AG04449 (cell line): ENCODE results near the gene COQ2.
"Not testable (repeated sequence)": the region's sequence is repeated elsewhere in the genome, so short reads cannot be mapped to it uniquely, and the experiment has no call there.

ENCODE experiments used
- CTCF ChIA-PET: fragments of 350-600 bp; formaldehyde crosslinking; extraction: SDS; loops from one replicate; lab custom pipeline; 2021; ENCODE audit warnings: antibody characterized with exemption; lab: Yijun Ruan, JAX
- POLR2A ChIA-PET: fragments of 400-600, 350-600 bp; formaldehyde crosslinking; extraction: SDS; loops from one replicate; lab custom pipeline; 2020; ENCODE audit warnings: antibody characterized with exemption, inconsistent platforms; lab: Yijun Ruan, JAX
- DNase-seq: peaks from one replicate; pipeline ENCODE4 v3.0.0-alpha.2; 2010; ENCODE audit warnings: low read depth, low spot score
- H3K4me3 ChIP-seq: 2 replicates; pipeline ENCODE4 v1.5.1; 2011; ENCODE audit warnings: low read depth, mild to moderate bottlenecking, control low read depth, low read length
- CTCF ChIP-seq: IDR thresholded peaks from one replicate; pipeline ENCODE4 v1.5.1; 2011; ENCODE audit warnings: mild to moderate bottlenecking, moderate library complexity, low read length, control low read depth, inconsistent platforms; ENCODE audit not compliant: insufficient read depth; ENCODE audit errors: missing control alignments

Gene COQ2

GRCh38 chr4:83285055-83285407 lies 433 bp upstream of the COQ2 start:
- POLR2A ChIA-PET, result interaction anchor here (1.2 to 1.5 kb wide), 3 partner anchors 170 to 250 kb away, joined by 7 to 12 read pairs (median 8); partner anchors contain the start of genes COPS4, HELQ and MRPS18C
- peak overlapping the region; percentile 66 for H3K4me3 ChIP-seq
- no peak for DNase-seq
- TF ChIP-seq CTCF, result no peak
- CTCF ChIA-PET, result interaction anchor here (1.0 to 7.8 kb wide), 18 partner anchors 8 to 432 kb away, joined by 3 to 137 read pairs (median 4); partner anchors contain the start of gene COPS4

DNA sequence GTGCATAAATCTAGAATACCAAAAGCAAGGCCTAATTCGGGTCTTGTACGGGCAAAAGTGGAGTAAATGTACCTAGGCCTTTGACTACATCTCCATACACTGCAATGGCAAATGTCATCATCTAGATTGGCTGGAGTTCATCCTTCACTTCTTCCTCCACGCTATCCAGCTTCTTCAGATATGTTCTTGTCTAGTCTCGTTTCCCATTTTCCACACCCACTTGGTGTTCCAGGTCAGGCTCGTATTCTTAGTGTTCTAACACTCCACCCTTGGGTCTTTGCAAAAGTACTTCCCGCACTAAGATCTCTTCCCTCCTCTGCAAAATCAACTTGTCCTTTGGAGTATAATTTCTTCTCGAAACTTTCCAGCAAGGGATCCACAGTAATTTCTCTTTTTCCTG lies 1.4 kb downstream of the COQ2 start:
- ChIA-PET POLR2A (interaction anchor here (0.7 kb wide), 1 partner anchor 166 kb away, joined by 3 read pairs; no protein-coding TSS in a partner anchor), CTCF (interaction anchor here (0.9 to 7.8 kb wide), 21 partner anchors 9 to 432 kb away, joined by 3 to 137 read pairs (median 5); partner anchors contain the start of genes COPS4 and LIN54)
- no peak for DNase-seq
- H3K4me3 ChIP-seq, result no peak overlapping the region
- TF ChIP-seq CTCF, result no peak

DNA sequence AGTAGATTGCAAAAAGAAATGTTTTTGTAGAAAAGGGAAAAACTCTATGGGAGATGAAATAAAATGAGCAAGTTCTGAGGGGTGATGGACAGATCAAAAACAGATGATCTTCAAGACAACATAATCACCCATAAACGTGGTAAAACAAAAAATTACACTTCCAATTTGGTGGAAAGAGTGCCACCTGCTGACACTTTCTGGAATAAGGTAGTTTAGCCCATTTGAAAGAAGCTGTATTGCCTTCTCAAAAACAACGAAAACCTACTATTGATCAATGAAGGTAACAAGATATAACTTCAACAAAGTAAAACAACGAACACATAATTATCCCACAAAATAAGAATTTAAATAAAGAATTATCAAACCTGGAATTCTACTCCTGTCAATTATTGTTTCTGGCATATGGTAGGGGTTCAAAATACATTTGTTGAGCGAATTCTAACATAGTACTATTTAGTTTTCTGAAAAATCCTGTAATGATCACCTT lies 2.5 kb downstream of the COQ2 start:
- H3K4me3 ChIP-seq, result no peak overlapping the region
- ChIA-PET CTCF (interaction anchor here (0.6 to 7.8 kb wide), 27 partner anchors 8 to 431 kb away, joined by 3 to 137 read pairs (median 5); partner anchors contain the start of genes COPS4 and LIN54), POLR2A (no interaction called here)
- peak; percentile 60 for TF ChIP-seq CTCF
- no peak for DNase-seq

DNA sequence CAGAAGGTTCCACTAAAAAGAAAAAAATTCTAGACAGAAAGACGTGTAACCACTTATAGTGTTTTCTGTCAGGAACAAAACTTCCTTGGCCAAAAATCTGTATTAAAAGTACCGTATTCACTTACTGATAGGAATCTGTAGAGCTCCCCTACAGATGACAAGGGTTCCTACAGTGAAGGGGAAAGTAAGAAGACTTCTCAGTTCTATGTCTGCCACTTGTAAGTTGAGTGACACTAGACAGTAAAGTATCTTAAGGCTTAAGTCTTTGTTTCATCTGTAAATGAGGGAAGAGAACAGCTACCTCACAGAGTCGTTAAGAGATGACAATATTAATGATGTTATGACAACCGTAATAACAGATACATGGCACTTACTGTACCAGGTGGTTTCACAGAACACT lies 3.3 kb downstream of the COQ2 start:
- ChIA-PET CTCF (interaction anchor here (0.7 to 7.8 kb wide), 22 partner anchors 10 to 439 kb away, joined by 3 to 137 read pairs (median 12); partner anchors contain the start of genes COPS4 and LIN54), POLR2A (interaction anchor here (1.5 kb wide), 1 partner anchor 174 kb away, joined by 3 read pairs; the partner anchor contains the start of genes HELQ and MRPS18C)
- no peak for DNase-seq
- no peak for TF ChIP-seq CTCF
- no peak overlapping the region for H3K4me3 ChIP-seq

GRCh38 chr4:83276299-83277040 lies 8.1 kb downstream of the COQ2 start:
- POLR2A ChIA-PET, result no interaction called here
- no peak for TF ChIP-seq CTCF
- no peak overlapping the region for H3K4me3 ChIP-seq
- CTCF ChIA-PET, result interaction anchor here (0.7 to 1.4 kb wide), 3 partner anchors 14 to 221 kb away, joined by 3 to 5 read pairs (median 3); no protein-coding TSS in a partner anchor
- DNase-seq, result no peak

- DNase-seq, H3K4me3 ChIP-seq, POLR2A ChIA-PET: not testable (repeated sequence)
- CTCF ChIA-PET, result interaction anchor here (1.0 to 2.7 kb wide), 5 partner anchors 8 to 203 kb away, joined by 3 to 12 read pairs (median 5); partner anchors contain the start of gene COQ2
These were observed 10.7 kb downstream of the COQ2 start for GRCh38 chr4:83273926-83274325.
